ENCODE data around the gene B4GALT1. TPM values are rescaled to one million over a fixed set of nuclear protein-coding genes. Genes with fewer than 3 reads are reported as not detected.

The B4GALT1 gene
- total RNA-seq, 2 experiments from 2014 or later = 12.8 to 38.7 TPM

DNA sequence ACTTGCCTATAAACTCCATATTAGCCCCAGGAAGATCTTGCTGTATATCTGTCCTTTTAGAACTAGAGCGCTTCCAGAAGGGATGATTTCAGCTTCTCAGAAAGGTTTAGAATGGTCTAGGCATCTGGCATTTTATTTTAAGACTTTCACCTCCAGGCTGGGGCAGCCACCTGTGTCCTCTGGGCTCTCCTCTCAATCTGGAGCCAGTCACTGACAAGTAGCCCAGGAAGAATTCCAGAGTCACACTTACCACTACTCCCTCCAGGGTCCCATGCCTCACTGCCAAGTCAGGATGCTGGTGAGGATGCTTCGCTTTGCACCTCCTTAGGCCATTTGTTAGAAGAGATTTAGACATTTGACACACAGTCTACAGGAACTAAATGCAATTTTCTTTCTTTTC lies 20.8 kb downstream of the B4GALT1 start:
- POLR2A ChIA-PET = no interaction called here
- Histone ChIP-seq H2AFZ (ENCODE audit: low read length) (no peak overlapping the region), H3K4me1 (ENCODE audit: insufficient read depth, low read length, poor library complexity, severe bottlenecking) (peaks cover 30% of the 10 kb centered on the region), H3K4me2 (ENCODE audit: low read length) (no peak overlapping the region), H3K79me2 (ENCODE audit: insufficient read depth, low read depth, low read length) (peaks cover 65% of the 10 kb centered on the region; the same call in 1 of the 2 replicates), H3K27ac (ENCODE audit: low read depth, low read length, poor library complexity, severe bottlenecking) (no peak overlapping the region), H3K4me3 (ENCODE audit: low read depth, low read length, poor library complexity, severe bottlenecking) (no peak overlapping the region), H4K20me1 (ENCODE audit: insufficient read depth, low read length) (0 out of 2 replicates have a peak, but pooled peaks cover 4% of the 10 kb centered on the region), H3K36me3 (ENCODE audit: insufficient read depth, low read length) (no peaks in the 10 kb centered on the region; the same call in 1 of the 2 replicates), H3K9me2 (ENCODE audit: insufficient read depth, low read length) (no peaks in the 10 kb centered on the region), H3K9me3 (ENCODE audit: low read length) (no peaks in the 10 kb centered on the region)
- TF ChIP-seq, protein P1, sequence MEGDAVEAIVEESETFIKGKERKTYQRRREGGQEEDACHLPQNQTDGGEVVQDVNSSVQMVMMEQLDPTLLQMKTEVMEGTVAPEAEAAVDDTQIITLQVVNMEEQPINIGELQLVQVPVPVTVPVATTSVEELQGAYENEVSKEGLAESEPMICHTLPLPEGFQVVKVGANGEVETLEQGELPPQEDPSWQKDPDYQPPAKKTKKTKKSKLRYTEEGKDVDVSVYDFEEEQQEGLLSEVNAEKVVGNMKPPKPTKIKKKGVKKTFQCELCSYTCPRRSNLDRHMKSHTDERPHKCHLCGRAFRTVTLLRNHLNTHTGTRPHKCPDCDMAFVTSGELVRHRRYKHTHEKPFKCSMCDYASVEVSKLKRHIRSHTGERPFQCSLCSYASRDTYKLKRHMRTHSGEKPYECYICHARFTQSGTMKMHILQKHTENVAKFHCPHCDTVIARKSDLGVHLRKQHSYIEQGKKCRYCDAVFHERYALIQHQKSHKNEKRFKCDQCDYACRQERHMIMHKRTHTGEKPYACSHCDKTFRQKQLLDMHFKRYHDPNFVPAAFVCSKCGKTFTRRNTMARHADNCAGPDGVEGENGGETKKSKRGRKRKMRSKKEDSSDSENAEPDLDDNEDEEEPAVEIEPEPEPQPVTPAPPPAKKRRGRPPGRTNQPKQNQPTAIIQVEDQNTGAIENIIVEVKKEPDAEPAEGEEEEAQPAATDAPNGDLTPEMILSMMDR (conservative IDR thresholded peaks at IDR 0.05; ENCODE audit: low read length) = no peak
- TF ChIP-seq EZH2phosphoT487 (IDR thresholded peaks at IDR 0.05; ENCODE audit: borderline replicate concordance, low read depth, low read length) = no peak
- DNase-seq (ENCODE audit: low spot score) = no peak
- no TSS peak for BruUV-seq (replicated peaks)
- intact Hi-C loops (cut with micrococcal nuclease; ENCODE audit: unreplicated experiment) = no loop called here
- CTCF ChIA-PET (ENCODE audit: unreplicated experiment) = no interaction called here

DNA sequence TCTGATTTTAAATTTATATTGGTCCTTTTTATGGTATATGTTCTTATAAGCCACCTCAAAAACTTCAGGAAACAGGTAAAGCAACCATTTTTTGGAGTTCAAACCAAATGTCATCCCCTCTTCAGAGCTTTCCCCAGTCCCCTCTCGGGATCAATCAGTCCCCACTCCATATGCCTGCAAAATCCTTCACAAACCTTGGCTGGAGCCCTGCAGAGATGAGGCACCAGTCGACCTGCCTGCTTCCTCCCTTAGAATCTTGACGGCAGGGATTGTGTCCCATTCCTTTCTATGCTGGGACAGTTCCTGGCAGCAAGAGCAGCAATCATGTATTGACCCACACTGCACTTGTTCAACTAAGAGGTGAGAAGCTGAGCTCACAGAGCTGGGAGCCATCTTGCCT lies 22.6 kb downstream of the B4GALT1 start:
- POLR2A ChIA-PET = interaction anchor here (0.6 to 1.4 kb wide), 2 partner anchors 17 to 39 kb away, joined by 3 to 5 read pairs; no protein-coding TSS in a partner anchor
- TF ChIP-seq EZH2phosphoT487 (IDR thresholded peaks at IDR 0.05; ENCODE audit: borderline replicate concordance, low read depth, low read length) = no peak
- TF ChIP-seq, protein P1 (conservative IDR thresholded peaks at IDR 0.05; ENCODE audit: low read length) = no peak
- no peak overlapping the region for H3K4me3 ChIP-seq (ENCODE audit: low read depth, low read length, poor library complexity, severe bottlenecking)
- H3K4me2 ChIP-seq (ENCODE audit: low read length) = no peak overlapping the region
- peaks cover 35% of the 10 kb centered on the region for H3K4me1 ChIP-seq (ENCODE audit: insufficient read depth, low read length, poor library complexity, severe bottlenecking)
- BruUV-seq (replicated peaks) = no TSS peak
- 0 out of 2 replicates have a peak, but pooled peaks cover 4% of the 10 kb centered on the region for H4K20me1 ChIP-seq (ENCODE audit: insufficient read depth, low read length)
- H3K9me2 ChIP-seq (ENCODE audit: insufficient read depth, low read length) = no peaks in the 10 kb centered on the region
- intact Hi-C loops (cut with micrococcal nuclease; ENCODE audit: unreplicated experiment) = no loop called here
- no peaks in the 10 kb centered on the region for H3K9me3 ChIP-seq (ENCODE audit: low read length)
- CTCF ChIA-PET (ENCODE audit: unreplicated experiment) = no interaction called here
- no peak for DNase-seq (ENCODE audit: low spot score)
- peaks cover 55% of the 10 kb centered on the region; the same call in 1 of the 2 replicates for H3K79me2 ChIP-seq (ENCODE audit: insufficient read depth, low read depth, low read length)
- no peaks in the 10 kb centered on the region; the same call in 1 of the 2 replicates for H3K36me3 ChIP-seq (ENCODE audit: insufficient read depth, low read length)
- H3K27ac ChIP-seq (ENCODE audit: low read depth, low read length, poor library complexity, severe bottlenecking) = no peak overlapping the region
- no peak overlapping the region for H2AFZ ChIP-seq (ENCODE audit: low read length)

DNA sequence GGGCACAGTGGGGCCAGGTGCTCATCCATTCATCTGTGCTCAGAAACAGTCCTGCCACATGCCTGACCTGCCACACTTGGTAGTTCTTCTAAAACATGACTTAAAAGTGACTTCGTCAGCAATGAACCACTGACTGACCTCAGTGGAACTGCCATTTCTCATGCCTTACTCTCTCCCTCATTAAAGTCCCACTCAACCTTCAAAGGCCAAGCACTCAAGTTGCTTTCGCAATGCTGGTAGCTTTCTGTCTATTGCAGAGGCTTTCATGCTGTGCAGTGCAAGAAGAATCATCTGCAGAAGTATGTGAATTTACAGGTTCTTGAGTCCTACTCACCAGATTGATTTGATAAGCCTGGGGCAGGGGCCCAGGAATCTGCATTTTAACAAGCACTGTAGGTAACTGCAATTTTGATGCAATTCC lies 23.9 kb downstream of the B4GALT1 start:
- TF ChIP-seq, protein P1 (conservative IDR thresholded peaks at IDR 0.05; ENCODE audit: low read length) = no peak
- TF ChIP-seq EZH2phosphoT487 (IDR thresholded peaks at IDR 0.05; ENCODE audit: borderline replicate concordance, low read depth, low read length) = no peak
- no peak overlapping the region for H3K4me2 ChIP-seq (ENCODE audit: low read length)
- intact Hi-C loops (cut with micrococcal nuclease; ENCODE audit: unreplicated experiment) = no loop called here
- no peak for DNase-seq (ENCODE audit: low spot score)
- H3K36me3 ChIP-seq (ENCODE audit: insufficient read depth, low read length) = no peaks in the 10 kb centered on the region; the same call in 1 of the 2 replicates
- H3K4me1 ChIP-seq (ENCODE audit: insufficient read depth, low read length, poor library complexity, severe bottlenecking) = peaks cover 42% of the 10 kb centered on the region
- ChIA-PET CTCF (ENCODE audit: unreplicated experiment) (no interaction called here), POLR2A (interaction anchor here (3.5 kb wide), 1 partner anchor 8 kb away, joined by 19 read pairs; no protein-coding TSS in a partner anchor)
- H3K9me3 ChIP-seq (ENCODE audit: low read length) = no peaks in the 10 kb centered on the region
- H2AFZ ChIP-seq (ENCODE audit: low read length) = no peak overlapping the region
- no peak overlapping the region for H3K27ac ChIP-seq (ENCODE audit: low read depth, low read length, poor library complexity, severe bottlenecking)
- BruUV-seq (replicated peaks) = no TSS peak
- H3K79me2 ChIP-seq (ENCODE audit: insufficient read depth, low read depth, low read length) = peaks cover 50% of the 10 kb centered on the region; the same call in 1 of the 2 replicates
- H3K9me2 ChIP-seq (ENCODE audit: insufficient read depth, low read length) = no peaks in the 10 kb centered on the region
- no peak overlapping the region for H3K4me3 ChIP-seq (ENCODE audit: low read depth, low read length, poor library complexity, severe bottlenecking)
- 0 out of 2 replicates have a peak, but pooled peaks cover 2% of the 10 kb centered on the region for H4K20me1 ChIP-seq (ENCODE audit: insufficient read depth, low read length)

All from OCI-LY7 (cell line).